Type B pancreatic cell (in vitro differentiated cells): ENCODE measurements around the gene SCAMP1. TPM values are rescaled to one million over a fixed set of nuclear protein-coding genes. Genes with fewer than 3 reads are reported as not detected.

Source experiments
- DNase-seq: peaks from one replicate; pipeline ENCODE4 v3.0.0; 2021; ENCODE audit warnings: mixed read lengths; ENCODE audit not compliant: unreplicated experiment; ENCODE audit errors: extremely low spot score
- H3K27ac Mint-ChIP-seq: 2 replicates; pipeline ENCODE4 v1.8.0; 2021; ENCODE audit warnings: mild to moderate bottlenecking, mixed read lengths
- H3K27me3 Mint-ChIP-seq: 2 replicates; pipeline ENCODE4 v1.8.0; 2021; ENCODE audit warnings: mixed read lengths
- H3K36me3 Mint-ChIP-seq: 2 replicates; pipeline ENCODE4 v1.8.0; 2021; ENCODE audit warnings: mixed read lengths
- H3K4me1 Mint-ChIP-seq: one replicate; pipeline ENCODE4 v1.8.0; 2021; ENCODE audit warnings: mixed read lengths; ENCODE audit not compliant: unreplicated experiment
- H3K4me3 Mint-ChIP-seq: 2 replicates; pipeline ENCODE4 v1.8.0; 2021; ENCODE audit warnings: mild to moderate bottlenecking, mixed read lengths
- H3K9me3 Mint-ChIP-seq: 2 replicates; pipeline ENCODE4 v1.8.0; 2021; ENCODE audit warnings: mixed read lengths
- total RNA-seq: library from RNA; stranded (reverse); gene quantifications from 2 replicates; pipeline ENCODE4 v1.2.1, GENCODE V29; 2021; ENCODE audit warnings: low replicate concordance
- TF ChIP-seq, protein P1 (sequence below): fragments of 200-600 bp; sonication (generic); conservative IDR thresholded peaks from 2 replicates; pipeline ENCODE4 v1.5.0; 2021; ENCODE audit warnings: antibody characterized with exemption, mild to moderate bottlenecking

SCAMP1 gene
- total RNA-seq, 1 donor from 2014 or later, result 50.8 TPM

DNA sequence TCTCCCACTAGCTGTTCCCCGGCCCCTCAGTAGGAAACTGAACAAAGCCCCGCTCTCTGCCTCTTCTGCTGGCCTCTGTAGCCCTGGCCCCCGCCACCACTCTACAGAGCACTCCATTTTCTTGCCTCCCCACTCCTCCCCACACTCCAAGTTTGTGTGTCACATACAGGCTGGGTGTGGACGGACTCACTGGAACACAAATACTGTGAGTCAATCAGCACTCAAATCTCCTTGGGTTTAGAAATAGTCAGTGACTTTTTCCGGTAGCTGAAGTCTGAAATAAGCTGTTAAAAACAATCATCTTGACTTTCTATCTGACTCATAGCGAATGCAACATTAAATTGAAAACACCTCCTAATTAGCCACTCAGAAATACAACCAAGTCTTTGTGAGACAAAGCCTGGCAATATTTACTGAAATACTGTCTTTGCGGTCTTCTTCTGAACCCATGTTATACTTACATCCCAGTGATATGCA is 165.7 kb downstream of the SCAMP1 start:
- no peaks in the 10 kb centered on the region for H3K9me3 Mint-ChIP-seq
- peaks cover 8% of the 10 kb centered on the region for H3K36me3 Mint-ChIP-seq
- H3K4me3 Mint-ChIP-seq, result no peak overlapping the region
- peaks cover 46% of the 10 kb centered on the region for H3K4me1 Mint-ChIP-seq
- no peak overlapping the region for H3K27ac Mint-ChIP-seq
- no peaks in the 10 kb centered on the region for H3K27me3 Mint-ChIP-seq
- TF ChIP-seq, protein P1, sequence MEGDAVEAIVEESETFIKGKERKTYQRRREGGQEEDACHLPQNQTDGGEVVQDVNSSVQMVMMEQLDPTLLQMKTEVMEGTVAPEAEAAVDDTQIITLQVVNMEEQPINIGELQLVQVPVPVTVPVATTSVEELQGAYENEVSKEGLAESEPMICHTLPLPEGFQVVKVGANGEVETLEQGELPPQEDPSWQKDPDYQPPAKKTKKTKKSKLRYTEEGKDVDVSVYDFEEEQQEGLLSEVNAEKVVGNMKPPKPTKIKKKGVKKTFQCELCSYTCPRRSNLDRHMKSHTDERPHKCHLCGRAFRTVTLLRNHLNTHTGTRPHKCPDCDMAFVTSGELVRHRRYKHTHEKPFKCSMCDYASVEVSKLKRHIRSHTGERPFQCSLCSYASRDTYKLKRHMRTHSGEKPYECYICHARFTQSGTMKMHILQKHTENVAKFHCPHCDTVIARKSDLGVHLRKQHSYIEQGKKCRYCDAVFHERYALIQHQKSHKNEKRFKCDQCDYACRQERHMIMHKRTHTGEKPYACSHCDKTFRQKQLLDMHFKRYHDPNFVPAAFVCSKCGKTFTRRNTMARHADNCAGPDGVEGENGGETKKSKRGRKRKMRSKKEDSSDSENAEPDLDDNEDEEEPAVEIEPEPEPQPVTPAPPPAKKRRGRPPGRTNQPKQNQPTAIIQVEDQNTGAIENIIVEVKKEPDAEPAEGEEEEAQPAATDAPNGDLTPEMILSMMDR, result no peak
- DNase-seq, result no peak

DNA sequence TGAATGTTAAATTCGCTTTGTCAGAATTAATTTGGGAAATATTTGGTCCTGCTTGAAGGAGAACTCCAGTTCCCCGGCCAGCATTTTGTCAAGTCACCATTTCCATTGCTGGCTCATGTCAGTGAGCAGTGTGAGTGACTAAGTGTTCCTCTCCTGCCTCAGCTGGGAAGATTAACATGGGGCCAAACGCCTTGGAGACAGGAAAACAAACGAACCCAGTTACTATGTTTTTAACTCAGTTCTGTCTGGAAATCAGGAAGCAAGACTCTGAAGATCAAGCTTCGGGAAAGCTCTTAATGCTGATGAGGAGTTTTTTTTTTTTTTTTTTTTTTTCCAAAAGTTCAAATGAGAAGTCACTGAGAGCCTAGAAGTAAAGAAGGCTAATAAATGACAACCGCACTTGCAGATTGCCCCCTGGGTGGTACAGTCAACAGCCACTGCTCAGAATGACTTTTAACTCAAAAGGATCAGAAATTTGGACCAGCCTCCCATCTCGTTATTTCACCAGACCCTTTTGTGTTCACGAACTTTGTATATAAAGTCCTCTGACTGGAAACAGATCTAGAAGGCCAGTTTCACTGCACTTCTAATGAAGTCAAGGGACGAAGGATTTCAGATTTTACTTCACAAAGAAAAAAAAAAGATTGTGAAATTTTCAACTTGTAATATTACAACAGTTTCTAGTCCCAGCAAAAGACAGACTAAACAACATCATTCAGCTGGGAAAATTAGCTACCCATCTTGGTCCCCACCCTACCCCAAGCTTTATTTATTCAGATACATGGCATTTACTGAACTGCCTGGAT is 166.8 kb downstream of the SCAMP1 start:
- Mint-ChIP-seq H3K27me3 (no peaks in the 10 kb centered on the region), H3K27ac (peak overlapping the region; percentile 50), H3K36me3 (peaks cover 8% of the 10 kb centered on the region), H3K4me1 (peaks cover 42% of the 10 kb centered on the region), H3K4me3 (no peak overlapping the region), H3K9me3 (no peaks in the 10 kb centered on the region)
- TF ChIP-seq, protein P1, result no peak
- DNase-seq, result no peak

DNA sequence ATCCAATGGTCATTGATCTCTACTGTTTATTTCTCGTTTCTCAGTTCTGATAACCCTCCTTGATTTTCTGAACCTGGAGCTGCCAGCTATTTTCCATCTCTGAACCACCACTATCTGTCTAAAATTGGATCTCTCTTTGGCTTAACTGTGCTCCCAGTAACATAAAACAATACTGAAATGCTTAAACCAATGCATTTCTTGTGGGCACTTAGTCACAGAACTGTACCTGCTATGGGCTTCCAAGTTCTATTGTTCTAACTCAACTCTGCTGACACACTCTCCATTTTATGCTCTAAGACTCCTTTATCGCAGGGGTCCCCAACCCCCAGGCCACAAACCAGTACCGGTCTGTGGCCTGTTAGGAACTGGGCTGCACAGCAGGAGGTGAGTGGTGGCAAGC is 167.5 kb downstream of the SCAMP1 start:
- TF ChIP-seq, protein P1, result no peak
- no peak for DNase-seq
- peaks cover 8% of the 10 kb centered on the region for H3K36me3 Mint-ChIP-seq

More for the DNA sequence above, 167.5 kb downstream of the SCAMP1 start:
- Mint-ChIP-seq H3K27me3 (no peaks in the 10 kb centered on the region), H3K4me3 (no peak overlapping the region), H3K4me1 (peaks cover 37% of the 10 kb centered on the region), H3K9me3 (no peaks in the 10 kb centered on the region), H3K27ac (no peak overlapping the region)

Other genes with a start within 250 kb of the SCAMP1 start
- 43.7 and 48.4 TPM in 2 replicates for gene AP3B1, start 65.9 kb upstream of the SCAMP1 start, total RNA-seq